Nephron (organoid): ENCODE data around the gene RAP2B.
"Not testable (repeated sequence)": the region's sequence is repeated elsewhere in the genome, so short reads cannot be mapped to it uniquely, and the experiment has no call there.

Source experiments
- H3K27ac Mint-ChIP-seq, 3 experiments: 2 replicates each; pipeline ENCODE4 v1.8.0; 2020; ENCODE audit warnings: mixed read lengths in 3 of 3, mild to moderate bottlenecking in 2 of 3, moderate library complexity in 1 of 3
- H3K27me3 Mint-ChIP-seq: 2 replicates; pipeline ENCODE4 v1.8.0; 2021; ENCODE audit warnings: low read depth, mild to moderate bottlenecking, moderate library complexity, mixed read lengths
- H3K36me3 Mint-ChIP-seq: 2 replicates; pipeline ENCODE4 v1.8.0; 2020; ENCODE audit warnings: low read depth, mixed read lengths
- H3K4me1 Mint-ChIP-seq: 2 replicates; pipeline ENCODE4 v1.8.0; 2020; ENCODE audit warnings: mixed read lengths
- H3K4me3 Mint-ChIP-seq, 3 experiments: 2 replicates each; pipeline ENCODE4 v1.8.0; 2020; ENCODE audit warnings: mild to moderate bottlenecking in 3 of 3, mixed read lengths in 3 of 3, moderate library complexity in 2 of 3
- H3K9me3 Mint-ChIP-seq: 2 replicates; pipeline ENCODE4 v1.8.0; 2020; ENCODE audit warnings: mixed read lengths
- TF ChIP-seq, protein P1 (sequence below), 3 experiments: fragments of 200-600 bp; sonication (generic); IDR thresholded peaks; one replicate each; pipeline ENCODE4 v1.5.0; 2021; ENCODE audit warnings: antibody characterized with exemption in 3 of 3; ENCODE audit not compliant: unreplicated experiment in 3 of 3

RAP2B gene

DNA sequence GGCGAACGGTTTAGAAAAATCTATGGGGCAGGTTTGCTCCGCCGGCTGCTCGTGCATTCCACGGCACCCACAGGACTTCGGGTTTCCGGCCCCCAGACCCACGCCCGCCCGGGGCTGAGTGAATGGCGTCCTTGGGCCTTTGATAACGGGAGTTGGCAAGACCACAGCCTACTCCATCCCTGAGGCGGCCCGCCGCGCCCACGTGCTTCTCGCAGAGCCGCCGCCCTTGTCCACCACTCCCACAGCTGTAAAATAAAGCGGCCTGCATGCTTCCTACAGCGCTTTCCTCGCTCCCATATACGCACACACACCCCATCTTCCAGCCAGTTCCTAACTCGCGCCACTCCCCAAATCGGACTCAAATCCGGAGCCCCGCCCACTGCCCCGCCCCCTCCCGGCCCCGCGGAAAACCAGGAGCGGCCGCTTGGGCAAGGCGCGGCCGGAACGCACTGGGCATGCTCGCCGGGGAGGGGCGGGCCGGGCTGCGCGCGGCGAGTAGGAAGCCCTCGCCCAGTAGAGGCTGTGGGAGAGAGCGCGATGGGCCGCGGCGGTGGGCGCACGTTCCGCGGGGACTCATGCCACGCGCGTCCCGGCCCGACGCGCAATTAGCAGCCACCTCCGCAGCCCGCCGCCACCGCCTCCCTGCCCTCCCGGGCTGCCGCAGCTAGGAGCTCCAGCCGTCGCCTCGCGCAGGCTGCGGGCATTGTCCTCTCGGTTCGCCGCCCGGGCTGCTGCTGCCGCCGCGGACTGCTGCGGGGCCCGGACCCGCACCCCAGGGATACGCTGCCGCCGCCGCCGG, at the start of gene RAP2B:
RAP2B (plus strand) TSS at position 513 of the 799 bp plus-strand sequence. CDS start 468 bp downstream, outside the sequence.
- Mint-ChIP-seq H3K36me3 (peaks cover 7% of the 10 kb centered on the region), H3K27me3 (no peaks in the 10 kb centered on the region), H3K9me3 (no peaks in the 10 kb centered on the region), H3K4me3 (peak within 1 kb of the TSS; percentile 90 to 97 (median 94)), H3K27ac (peak within 1 kb of the TSS; percentile 95 to 99 (median 99)), H3K4me1 (peaks cover 38% of the 10 kb centered on the region)
- TF ChIP-seq, protein P1, sequence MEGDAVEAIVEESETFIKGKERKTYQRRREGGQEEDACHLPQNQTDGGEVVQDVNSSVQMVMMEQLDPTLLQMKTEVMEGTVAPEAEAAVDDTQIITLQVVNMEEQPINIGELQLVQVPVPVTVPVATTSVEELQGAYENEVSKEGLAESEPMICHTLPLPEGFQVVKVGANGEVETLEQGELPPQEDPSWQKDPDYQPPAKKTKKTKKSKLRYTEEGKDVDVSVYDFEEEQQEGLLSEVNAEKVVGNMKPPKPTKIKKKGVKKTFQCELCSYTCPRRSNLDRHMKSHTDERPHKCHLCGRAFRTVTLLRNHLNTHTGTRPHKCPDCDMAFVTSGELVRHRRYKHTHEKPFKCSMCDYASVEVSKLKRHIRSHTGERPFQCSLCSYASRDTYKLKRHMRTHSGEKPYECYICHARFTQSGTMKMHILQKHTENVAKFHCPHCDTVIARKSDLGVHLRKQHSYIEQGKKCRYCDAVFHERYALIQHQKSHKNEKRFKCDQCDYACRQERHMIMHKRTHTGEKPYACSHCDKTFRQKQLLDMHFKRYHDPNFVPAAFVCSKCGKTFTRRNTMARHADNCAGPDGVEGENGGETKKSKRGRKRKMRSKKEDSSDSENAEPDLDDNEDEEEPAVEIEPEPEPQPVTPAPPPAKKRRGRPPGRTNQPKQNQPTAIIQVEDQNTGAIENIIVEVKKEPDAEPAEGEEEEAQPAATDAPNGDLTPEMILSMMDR (IDR thresholded peaks at IDR 0.05; ENCODE audit: unreplicated experiment in 3 of 3): no peak

DNA sequence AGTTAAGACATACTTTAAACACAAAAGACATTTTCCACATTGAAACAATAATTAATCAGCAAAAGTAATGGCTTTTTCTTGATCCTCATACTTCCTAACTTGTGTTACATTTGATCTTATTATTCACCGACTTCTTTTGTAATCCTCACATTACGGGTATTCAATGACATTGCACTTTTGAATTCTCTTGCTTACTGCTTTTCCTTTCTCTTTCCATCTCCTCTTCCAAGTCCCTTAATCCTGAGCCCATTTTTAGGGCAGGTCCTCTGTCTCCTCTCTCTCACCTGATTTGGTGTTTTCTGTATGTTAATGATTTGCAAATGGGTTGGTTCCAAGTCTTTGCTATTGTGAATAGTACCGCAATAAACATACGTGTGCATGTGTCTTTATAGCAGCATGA, 48.5 kb upstream of the RAP2B start:
- Mint-ChIP-seq H3K27ac (no peak overlapping the region), H3K9me3 (no peaks in the 10 kb centered on the region), H3K27me3 (no peaks in the 10 kb centered on the region), H3K4me1 (no peaks in the 10 kb centered on the region), H3K36me3 (no peaks in the 10 kb centered on the region), H3K4me3 (no peak overlapping the region)
- TF ChIP-seq, protein P1 (IDR thresholded peaks at IDR 0.05; ENCODE audit: unreplicated experiment in 3 of 3): no peak

DNA sequence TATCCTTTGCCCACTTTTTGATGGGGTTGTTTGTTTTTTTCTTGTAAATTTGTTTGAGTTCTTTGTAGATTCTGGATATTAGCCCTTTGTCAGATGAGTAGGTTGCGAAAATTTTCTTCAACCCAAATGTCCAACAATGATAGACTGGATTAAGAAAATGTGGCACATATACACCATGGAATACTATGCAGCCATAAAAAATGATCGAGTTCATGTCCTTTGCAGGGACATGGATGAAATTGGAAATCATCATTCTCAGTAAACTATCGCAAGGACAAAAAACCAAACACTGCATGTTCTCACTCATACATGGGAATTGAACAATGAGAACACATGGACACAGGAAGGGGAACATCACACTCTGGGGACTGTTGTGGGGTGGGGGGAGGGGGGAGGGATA, 47.8 kb upstream of the RAP2B start:
- H3K4me3 Mint-ChIP-seq, H3K9me3 Mint-ChIP-seq, H3K27me3 Mint-ChIP-seq, H3K36me3 Mint-ChIP-seq, H3K4me1 Mint-ChIP-seq, H3K27ac Mint-ChIP-seq: not testable (repeated sequence)

DNA sequence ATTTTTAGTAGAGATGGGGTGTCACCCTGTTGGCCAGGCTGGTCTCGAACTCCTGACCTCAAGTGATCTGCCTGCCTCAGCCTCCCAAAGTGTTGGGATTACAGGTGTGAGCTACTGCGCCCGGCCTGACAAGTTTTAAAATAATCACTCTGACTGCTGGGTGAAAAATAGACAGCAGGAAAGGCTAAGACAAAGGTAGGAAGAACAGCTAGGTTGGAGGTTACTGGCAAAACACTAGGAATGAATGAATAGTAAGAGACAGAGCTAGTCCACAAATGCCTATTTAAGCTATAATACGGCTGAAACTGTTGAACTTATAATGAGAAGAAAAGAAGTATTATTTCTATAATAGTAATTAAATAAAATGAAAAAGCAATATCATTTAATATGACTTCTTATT, 46.7 kb upstream of the RAP2B start:
- TF ChIP-seq, protein P1 (IDR thresholded peaks at IDR 0.05; ENCODE audit: unreplicated experiment in 3 of 3): no peak
- Mint-ChIP-seq H3K9me3 (no peaks in the 10 kb centered on the region), H3K4me1 (no peaks in the 10 kb centered on the region), H3K4me3 (no peak overlapping the region), H3K27ac (no peak overlapping the region), H3K27me3 (no peaks in the 10 kb centered on the region), H3K36me3 (no peaks in the 10 kb centered on the region)

DNA sequence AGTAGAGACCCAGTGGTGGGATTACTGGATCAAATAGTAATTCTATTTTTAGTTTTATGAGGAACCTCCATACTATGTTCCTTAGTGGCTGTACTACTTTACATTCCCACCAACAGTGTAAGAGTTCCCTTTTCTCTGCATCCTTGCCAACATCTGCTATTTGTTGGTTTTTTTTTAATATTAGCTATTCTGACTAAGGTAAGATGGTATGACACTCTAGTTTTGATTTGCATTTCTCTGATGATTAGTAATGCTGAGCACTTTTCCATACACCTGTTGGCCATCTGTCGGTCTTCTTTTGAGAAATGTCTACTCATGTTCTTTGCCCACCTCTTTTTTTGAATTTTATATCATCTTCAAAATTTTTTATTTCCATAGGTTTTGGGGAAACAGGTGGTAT, 34.2 kb upstream of the RAP2B start:
- Mint-ChIP-seq H3K27ac (no peak overlapping the region), H3K4me1 (no peaks in the 10 kb centered on the region), H3K36me3 (no peaks in the 10 kb centered on the region)

DNA sequence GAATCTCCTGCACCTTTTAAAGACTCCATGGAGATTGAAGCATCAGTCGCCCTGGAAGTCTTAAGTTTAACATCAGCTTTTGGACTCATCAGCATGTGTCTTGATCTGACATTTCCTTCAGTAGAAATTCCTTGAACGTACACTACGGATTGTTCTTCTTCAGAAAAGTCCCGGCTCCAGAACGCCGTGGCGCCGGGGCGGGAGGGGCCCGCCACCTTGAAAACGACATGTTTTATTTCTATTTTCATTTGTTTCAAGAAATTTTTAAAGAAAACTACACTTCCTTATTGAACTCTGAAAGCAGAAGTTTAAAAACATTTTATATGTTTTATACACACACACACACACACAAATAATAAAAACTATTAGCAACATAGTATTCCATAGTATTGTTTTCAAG, 32.6 kb upstream of the RAP2B start:
- H3K27me3 Mint-ChIP-seq: no peaks in the 10 kb centered on the region
- H3K4me1 Mint-ChIP-seq: no peaks in the 10 kb centered on the region
- no peak overlapping the region for H3K27ac Mint-ChIP-seq
- TF ChIP-seq, protein P1 (IDR thresholded peaks at IDR 0.05; ENCODE audit: unreplicated experiment in 3 of 3): no peak
- no peak overlapping the region for H3K4me3 Mint-ChIP-seq
- peaks cover 13% of the 10 kb centered on the region for H3K9me3 Mint-ChIP-seq
- H3K36me3 Mint-ChIP-seq: no peaks in the 10 kb centered on the region

More for the DNA sequence above, 34.2 kb upstream of the RAP2B start:
- TF ChIP-seq, protein P1 (IDR thresholded peaks at IDR 0.05; ENCODE audit: unreplicated experiment in 3 of 3): no peak
- H3K9me3 Mint-ChIP-seq: peaks cover 22% of the 10 kb centered on the region
- H3K27me3 Mint-ChIP-seq: no peaks in the 10 kb centered on the region
- H3K4me3 Mint-ChIP-seq: no peak overlapping the region
